HCEC 1CT (cell line): Measurements from ENCODE around the gene HGD.
"Not testable (repeated sequence)": the region's sequence is repeated elsewhere in the genome, so short reads cannot be mapped to it uniquely, and the experiment has no call there.

Experiments
- DNase-seq: peaks from one replicate; pipeline ENCODE4 v3.0.0-alpha.2; 2017

HGD gene

DNA sequence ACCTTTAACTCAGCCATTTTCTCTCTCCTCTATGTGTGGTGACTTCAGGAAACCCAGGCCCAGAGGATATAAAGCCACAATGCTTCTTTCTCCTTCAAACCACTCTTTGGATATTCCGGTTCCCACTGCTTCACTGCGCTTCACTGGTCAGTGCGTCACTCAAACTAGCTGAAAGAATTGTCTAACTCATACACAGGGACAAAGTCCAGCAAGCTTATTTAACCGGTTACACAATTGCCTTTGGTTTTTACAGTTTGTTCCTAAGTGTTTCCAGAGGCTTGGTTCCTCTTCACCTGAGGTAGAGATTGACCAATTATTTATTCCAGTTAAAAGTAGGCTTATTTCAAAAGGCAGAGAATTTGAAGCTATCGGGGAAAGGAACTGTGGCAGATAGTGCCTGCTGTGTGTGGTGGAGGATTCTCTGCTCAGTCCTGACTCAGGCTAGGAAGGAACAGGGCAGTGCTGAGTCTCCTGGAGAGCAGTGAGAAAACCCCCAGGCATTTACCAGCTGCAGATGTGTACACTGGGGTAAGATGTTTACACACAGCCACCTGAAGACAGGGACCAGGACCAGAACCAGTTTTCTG is at the start of gene HGD:
Gene HGD, minus strand, starts transcription at position 145 of the 587 bp plus-strand sequence. Its CDS starts 128 bp downstream, at position 17.
- DNase-seq = no peak

- no peak for DNase-seq
These were observed 48.8 kb upstream of the HGD start for GRCh38 chr3:120730576-120731542.

- DNase-seq = peak; percentile 35
These were observed 44.8 kb upstream of the HGD start for GRCh38 chr3:120726791-120727190.

- not testable (repeated sequence) for DNase-seq
These were observed 37.3 kb upstream of the HGD start for GRCh38 chr3:120719167-120719834.

- DNase-seq = no peak
These were observed 31.2 kb upstream of the HGD start for GRCh38 chr3:120713262-120713661.

DNA sequence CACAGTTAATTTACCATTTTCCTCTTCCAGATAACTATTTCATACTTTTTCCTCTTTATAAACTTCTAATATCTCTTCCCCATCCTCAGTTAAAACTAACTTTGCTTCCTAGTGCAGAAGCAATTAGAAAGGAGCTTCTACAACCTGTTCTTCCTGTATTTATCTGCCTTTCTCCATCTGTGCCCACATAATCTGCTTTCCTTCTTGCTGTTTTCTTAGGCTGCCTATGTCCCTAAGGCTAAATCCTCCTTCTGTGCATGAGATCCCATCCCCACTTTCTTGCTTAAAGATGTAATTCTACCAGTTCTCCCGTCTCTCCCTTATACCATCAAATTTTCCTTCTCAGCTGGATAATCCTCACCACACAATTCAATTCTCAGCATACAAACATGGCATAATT is 28.3 kb upstream of the HGD start:
- no peak for DNase-seq

GRCh38 chr3:120708408-120708807 is 26.4 kb upstream of the HGD start:
- DNase-seq = no peak

DNA sequence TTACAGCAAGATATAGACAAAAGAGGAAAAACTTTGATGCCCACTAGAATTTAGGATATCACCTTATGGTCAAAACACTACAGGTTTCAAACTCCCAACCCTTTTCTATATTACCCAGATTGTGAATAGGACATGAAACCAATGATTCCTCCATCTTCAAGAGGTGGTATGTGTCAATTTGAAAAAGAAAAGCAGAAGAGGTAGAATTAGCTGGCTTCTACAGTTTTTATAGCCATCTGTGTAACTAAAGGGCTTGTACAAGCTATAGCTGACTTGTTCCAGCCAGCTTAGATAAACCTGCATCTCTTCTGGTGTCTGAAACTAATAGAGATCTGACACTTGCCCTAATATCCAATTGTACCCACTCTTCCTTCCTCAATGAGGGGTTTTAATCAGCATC is 24.9 kb upstream of the HGD start:
- no peak for DNase-seq

DNA sequence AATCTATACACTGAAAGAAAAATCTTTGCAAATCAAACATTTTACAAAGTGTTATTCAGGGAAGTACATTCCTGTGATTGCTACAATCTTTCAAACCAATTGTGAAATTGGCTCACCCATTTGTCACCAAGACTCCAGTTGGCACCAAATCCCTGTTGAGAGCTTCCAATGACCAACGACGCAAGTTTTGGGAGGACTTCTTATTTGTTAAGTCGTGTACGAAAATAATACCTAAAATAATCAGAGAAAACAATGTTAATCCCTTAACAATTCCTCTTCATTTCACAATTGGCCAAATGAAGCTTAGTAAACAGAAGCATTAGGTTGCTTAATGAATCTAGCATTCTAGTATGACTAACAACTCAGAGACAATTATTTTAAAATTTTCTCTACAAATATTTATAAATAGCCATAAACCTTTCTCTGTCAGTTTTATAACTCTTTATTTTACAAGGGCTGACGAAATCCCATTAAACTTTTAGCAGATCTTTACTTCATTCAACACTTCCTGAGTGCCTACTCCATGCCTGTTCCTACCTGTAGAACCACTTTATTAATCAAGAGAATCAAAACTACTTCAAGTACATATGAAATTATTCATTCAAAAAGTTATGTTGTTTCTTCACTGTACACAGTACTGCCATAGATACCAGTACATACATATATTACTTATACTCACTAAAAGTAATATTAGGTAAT is 24.0 kb upstream of the HGD start:
- DNase-seq = peak; percentile 6

DNA sequence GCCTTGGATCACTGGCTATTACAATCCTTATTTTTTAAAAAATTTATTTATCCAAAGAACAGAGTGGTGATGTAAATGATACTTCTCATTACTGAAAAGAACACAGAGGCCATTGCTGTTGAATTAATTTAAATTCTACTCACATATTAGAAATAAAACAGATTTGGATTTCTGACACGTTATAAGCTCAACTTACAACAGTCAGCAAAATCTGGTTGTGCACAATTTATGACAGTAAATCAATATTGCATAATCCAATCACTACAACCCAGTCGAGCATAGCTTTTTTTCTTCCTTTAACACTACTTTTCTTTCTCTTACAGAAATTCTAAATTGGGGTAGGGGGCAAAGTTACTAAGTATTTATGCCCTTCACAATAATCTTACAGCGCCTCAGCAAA is 17.3 kb upstream of the HGD start:
- no peak for DNase-seq

- peak; percentile 57 for DNase-seq
These were observed 11.6 kb upstream of the HGD start for GRCh38 chr3:120693439-120694171.

GRCh38 chr3:120689395-120689794 is 7.4 kb upstream of the HGD start:
- DNase-seq = no peak

- DNase-seq = peak; percentile 32
These were observed 6.1 kb upstream of the HGD start for GRCh38 chr3:120688121-120688520.

DNA sequence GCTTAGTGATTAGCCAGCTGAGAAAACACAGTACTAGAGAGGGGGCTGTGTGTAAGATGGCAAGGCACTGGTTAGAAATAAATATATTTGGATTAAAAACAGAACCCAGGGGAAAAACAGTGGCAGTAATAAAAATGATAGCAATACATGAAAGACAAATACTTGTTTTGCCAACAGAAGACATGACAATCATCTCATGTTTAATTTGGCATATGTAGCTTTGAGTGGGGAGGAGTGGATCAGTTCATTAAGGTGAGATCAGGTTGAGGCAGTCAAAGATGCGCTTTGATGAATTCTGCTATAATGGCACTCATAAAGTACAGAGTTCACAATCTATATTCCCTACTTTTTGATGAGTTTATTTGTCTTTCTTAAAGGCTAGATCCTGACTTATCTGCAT is 3.4 kb upstream of the HGD start:
- no peak for DNase-seq

DNA sequence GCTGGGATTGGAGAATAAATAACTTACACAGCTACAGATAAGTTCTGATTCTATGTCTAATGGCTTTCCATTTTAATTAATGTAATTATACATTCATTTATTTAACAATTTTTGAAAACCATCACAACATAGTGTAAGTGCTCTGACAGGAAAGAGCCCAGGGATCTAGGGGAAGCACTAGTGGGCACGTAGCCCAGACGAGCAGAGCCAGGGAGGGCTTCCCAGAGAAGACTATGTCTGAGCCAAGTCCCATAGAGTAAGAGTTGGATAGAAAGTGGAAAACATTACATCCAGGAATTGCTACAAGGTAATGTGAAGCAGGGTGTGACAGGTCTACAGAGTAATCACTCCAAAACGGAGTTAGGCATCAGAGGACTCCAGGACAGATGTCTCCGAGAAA is 2.9 kb upstream of the HGD start:
- DNase-seq = no peak

DNA sequence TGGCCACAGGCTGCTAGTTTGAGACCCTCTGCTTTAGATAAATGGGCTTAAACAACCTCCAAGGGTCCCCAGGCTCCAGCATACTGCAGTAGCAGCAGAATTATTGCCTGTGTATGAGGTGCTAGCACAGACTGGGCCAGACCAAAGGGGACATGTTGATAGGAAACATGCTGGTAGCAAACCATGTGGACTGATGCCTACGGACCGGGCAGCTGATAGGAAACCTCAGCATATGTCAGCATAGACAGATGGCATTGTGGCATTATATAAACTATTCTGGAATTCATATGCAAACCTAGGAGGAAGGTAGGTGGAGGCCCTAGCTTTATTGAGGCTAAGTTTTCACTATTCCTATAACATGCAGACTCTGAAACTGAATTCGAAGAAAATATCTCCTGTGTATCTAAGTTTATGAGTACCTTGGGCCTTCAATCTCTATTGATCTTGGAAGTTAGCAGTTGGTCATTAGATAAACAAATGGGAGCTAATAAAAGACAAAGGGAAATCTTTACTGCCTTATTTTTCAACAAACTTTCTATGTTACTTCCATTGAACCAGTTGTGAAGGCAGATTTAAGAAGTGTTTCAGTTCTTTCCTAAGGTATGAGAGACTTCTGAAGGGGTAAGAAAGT is 1.7 kb upstream of the HGD start:
- DNase-seq = no peak

DNA sequence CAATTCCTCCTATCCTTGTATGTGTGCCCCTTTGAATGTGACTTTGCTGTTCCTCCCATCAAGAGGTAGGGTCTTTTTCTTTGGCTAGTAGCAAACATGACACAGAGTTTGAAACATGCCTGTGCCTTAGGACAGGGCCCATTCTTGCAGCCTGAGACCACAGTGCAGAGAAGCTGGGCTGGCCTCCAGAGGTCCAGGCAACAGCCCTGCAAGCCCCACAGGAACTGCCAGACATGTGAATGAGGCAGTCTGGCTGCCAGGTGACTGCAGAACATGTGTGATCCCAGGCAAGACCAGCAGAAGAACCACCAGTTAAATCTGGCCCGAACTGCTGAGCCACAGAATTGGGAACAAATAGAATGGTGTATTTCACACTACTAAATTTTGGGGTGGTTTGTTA is 1.2 kb upstream of the HGD start:
- DNase-seq = no peak

GRCh38 chr3:120681506-120682038 is 467 bp downstream of the HGD start:
- no peak for DNase-seq

GRCh38 chr3:120681018-120681417 is 1.0 kb downstream of the HGD start:
- DNase-seq = no peak

GRCh38 chr3:120680193-120680894 is 1.7 kb downstream of the HGD start:
- DNase-seq = no peak

- no peak for DNase-seq
These were observed 3.1 kb downstream of the HGD start for GRCh38 chr3:120678984-120679383.
